ENCODE measurements around the gene ZCCHC2.

DNA sequence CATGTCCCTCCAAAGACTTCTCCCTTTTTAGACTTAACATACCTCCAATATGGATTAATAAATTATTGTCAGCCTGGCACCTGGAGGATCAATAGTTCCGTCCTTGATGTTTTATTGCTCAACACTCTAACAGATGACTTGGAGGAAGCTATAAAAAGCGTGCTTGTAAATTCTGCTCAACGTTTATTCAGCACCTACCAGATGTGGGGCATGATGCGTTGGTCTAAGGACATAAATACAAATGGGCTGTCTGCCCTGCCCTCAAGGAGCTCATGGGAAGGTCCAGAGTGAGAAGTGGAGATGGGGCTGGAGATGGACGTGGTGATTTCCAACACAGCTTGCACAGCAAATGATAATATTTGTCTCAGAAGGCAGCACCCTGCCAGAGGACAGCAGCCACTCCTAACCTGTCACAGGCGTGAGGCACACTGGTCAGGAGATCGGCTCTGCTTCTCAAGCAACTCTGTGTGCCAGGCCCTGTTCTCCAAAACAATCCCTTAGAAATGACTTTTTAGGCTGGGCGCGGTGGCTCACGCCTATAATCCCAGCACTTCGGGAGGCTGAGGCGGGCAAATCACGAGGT lies 25.5 kb upstream of the ZCCHC2 start:
- TF ChIP-seq, protein P1, sequence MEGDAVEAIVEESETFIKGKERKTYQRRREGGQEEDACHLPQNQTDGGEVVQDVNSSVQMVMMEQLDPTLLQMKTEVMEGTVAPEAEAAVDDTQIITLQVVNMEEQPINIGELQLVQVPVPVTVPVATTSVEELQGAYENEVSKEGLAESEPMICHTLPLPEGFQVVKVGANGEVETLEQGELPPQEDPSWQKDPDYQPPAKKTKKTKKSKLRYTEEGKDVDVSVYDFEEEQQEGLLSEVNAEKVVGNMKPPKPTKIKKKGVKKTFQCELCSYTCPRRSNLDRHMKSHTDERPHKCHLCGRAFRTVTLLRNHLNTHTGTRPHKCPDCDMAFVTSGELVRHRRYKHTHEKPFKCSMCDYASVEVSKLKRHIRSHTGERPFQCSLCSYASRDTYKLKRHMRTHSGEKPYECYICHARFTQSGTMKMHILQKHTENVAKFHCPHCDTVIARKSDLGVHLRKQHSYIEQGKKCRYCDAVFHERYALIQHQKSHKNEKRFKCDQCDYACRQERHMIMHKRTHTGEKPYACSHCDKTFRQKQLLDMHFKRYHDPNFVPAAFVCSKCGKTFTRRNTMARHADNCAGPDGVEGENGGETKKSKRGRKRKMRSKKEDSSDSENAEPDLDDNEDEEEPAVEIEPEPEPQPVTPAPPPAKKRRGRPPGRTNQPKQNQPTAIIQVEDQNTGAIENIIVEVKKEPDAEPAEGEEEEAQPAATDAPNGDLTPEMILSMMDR (IDR thresholded peaks at IDR 0.05): no peak
- TF ChIP-seq POLR2A (IDR thresholded peaks at IDR 0.05) (no peak), EP300 (IDR thresholded peaks at IDR 0.05) (no peak), POLR2AphosphoS5 (IDR thresholded peaks at IDR 0.05) (no peak)
